CD4-positive, CD25-positive, alpha-beta regulatory T cell (primary cell): ENCODE results near the gene CBFA2T3. TPM values are rescaled to one million over a fixed set of nuclear protein-coding genes. Genes with fewer than 3 reads are reported as not detected.

Experiments used
- ATAC-seq, 2 donors: fragments of 150-1000 bp; cut with Tn5 transposase; one replicate each; pipeline ENCODE4 v1.10.0; 2021; ENCODE audit warnings: low read depth in 2 of 2, moderate number of reproducible peaks in 2 of 2, moderate library complexity in 1 of 2
- DNase-seq, 3 donors: peaks; one replicate each; pipeline versions ENCODE4 v3.0.0 to v3.0.0-alpha.2; 2012 to 2022; ENCODE audit warnings: mixed read lengths in 1 of 3
- H3K27ac ChIP-seq: one replicate; pipeline ENCODE4 v1.7.0; 2013; ENCODE audit warnings: mild to moderate bottlenecking, low read length; ENCODE audit not compliant: insufficient read depth, poor library complexity, severe bottlenecking
- H3K27me3 ChIP-seq: one replicate; pipeline ENCODE4 v1.7.0; 2013; ENCODE audit warnings: low read length; ENCODE audit not compliant: control insufficient read depth, insufficient read depth
- H3K36me3 ChIP-seq: one replicate; pipeline ENCODE4 v1.7.0; 2013; ENCODE audit warnings: mild to moderate bottlenecking, low read length, moderate library complexity; ENCODE audit not compliant: control insufficient read depth, insufficient read depth
- H3K4me1 ChIP-seq: 2 replicates; pipeline ENCODE4 v1.7.0; 2013; ENCODE audit warnings: mild to moderate bottlenecking, low read length; ENCODE audit not compliant: insufficient read depth, control insufficient read depth, poor library complexity, severe bottlenecking
- H3K4me3 ChIP-seq: one replicate; pipeline ENCODE4 v1.7.0; 2013; ENCODE audit warnings: low read depth, mild to moderate bottlenecking, low read length, moderate library complexity
- H3K9me3 ChIP-seq, 2 experiments: 1 replicate in 1 of 2; 2 replicates in 1 of 2; pipeline ENCODE4 v1.7.0; 2013; ENCODE audit warnings: low read length in 2 of 2, mild to moderate bottlenecking in 1 of 2, moderate library complexity in 1 of 2; ENCODE audit not compliant: control insufficient read depth in 2 of 2
- H3K27ac Mint-ChIP-seq, 3 donors: one replicate each; pipeline ENCODE4 v1.8.0; 2020 to 2022; ENCODE audit warnings: mild to moderate bottlenecking in 3 of 3, mixed read lengths in 3 of 3, moderate library complexity in 2 of 3
- H3K27me3 Mint-ChIP-seq: one replicate; pipeline ENCODE4 v1.8.0; 2022; ENCODE audit warnings: mild to moderate bottlenecking, mixed read lengths
- H3K36me3 Mint-ChIP-seq: one replicate; pipeline ENCODE4 v1.8.0; 2020; ENCODE audit warnings: mixed read lengths
- H3K4me1 Mint-ChIP-seq, 4 donors: one replicate each; pipeline ENCODE4 v1.8.0; 2020 to 2022; ENCODE audit warnings: mixed read lengths in 4 of 4, mild to moderate bottlenecking in 1 of 4
- H3K4me3 Mint-ChIP-seq, 4 donors: one replicate each; pipeline ENCODE4 v1.8.0; 2020 to 2022; ENCODE audit warnings: mild to moderate bottlenecking in 4 of 4, mixed read lengths in 4 of 4, moderate library complexity in 3 of 4
- H3K9me3 Mint-ChIP-seq, 7 donors: one replicate each; pipeline ENCODE4 v1.8.0; 2020 to 2022; ENCODE audit warnings: mixed read lengths in 7 of 7, mild to moderate bottlenecking in 3 of 7, moderate library complexity in 2 of 7
- polyA plus RNA-seq, 4 donors: library from polyadenylated mRNA; unstranded; fragments of 300-500 nt; fragmentation: Illumina TruSeq; gene quantifications; one replicate each; pipeline ENCODE4 v1.2.3, GENCODE V29; 2021
- total RNA-seq: library from RNA; stranded (reverse); gene quantifications from one replicate; pipeline ENCODE4 v1.2.3, GENCODE V29; 2022

Gene CBFA2T3
- total and polyA plus RNA-seq, 5 donors from 2014 or later = 0.25 to 1.3 TPM; not detected in 3

DNA sequence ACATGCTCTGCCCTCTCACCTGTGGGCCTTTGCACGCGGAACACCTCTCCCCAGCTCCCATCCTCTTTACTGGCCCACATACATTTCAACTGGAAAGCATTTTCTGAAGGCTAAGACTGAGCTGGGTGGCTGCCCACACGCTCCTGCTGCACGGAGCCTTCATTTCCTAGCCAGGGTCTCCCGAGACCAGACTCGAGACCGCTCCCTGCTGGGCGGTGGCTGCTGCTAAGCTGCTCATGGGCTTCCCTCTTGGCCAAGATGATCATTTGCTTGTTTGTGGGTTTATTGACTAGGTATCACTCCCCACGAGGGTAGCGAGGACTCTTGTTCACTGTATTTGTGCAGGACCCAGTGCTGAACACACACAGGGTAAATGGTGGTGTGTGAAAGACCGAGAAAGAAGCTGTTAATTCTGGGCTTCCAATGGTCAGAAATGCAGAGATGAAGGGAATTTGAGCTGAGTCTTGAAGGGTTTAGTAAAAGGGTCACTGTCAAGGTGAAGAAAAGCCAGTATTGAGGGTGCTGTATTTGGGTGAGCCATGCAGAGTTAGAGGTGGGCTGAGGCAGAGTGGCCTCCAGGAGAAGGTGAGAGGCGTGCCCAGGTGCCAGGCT, 119.2 kb downstream of the CBFA2T3 start:
- ATAC-seq (peak; percentile 54 to 61), DNase-seq (peak; percentile 50 to 85 (median 64))
- Mint-ChIP-seq H3K27me3 (no peaks in the 10 kb centered on the region), H3K4me3 (peak overlapping the region; percentile 95 to 100 (median 97)), H3K4me1 (peaks cover 4 to 40% (median 16%) of the 10 kb centered on the region in 4 donors), H3K9me3 (no peaks in the 10 kb centered on the region), H3K27ac (peak overlapping the region; percentile 97 to 98 (median 97)), H3K36me3 (peaks cover 10% of the 10 kb centered on the region)
- Histone ChIP-seq H3K9me3 (no peaks in the 10 kb centered on the region), H3K4me1 (peaks cover 39% of the 10 kb centered on the region), H3K36me3 (peaks cover 33% of the 10 kb centered on the region), H3K27me3 (no peaks in the 10 kb centered on the region), H3K27ac (peak overlapping the region; percentile 80), H3K4me3 (peak overlapping the region; percentile 92)

- H3K4me3 Mint-ChIP-seq = peak within 1 kb of the TSS; percentile 95 to 100 (median 97)
- ATAC-seq (peak; percentile 85 to 88), DNase-seq (peak; percentile 95 to 98 (median 97))
- H3K9me3 Mint-ChIP-seq = no peaks in the 10 kb centered on the region
- H3K27me3 Mint-ChIP-seq = no peaks in the 10 kb centered on the region
- peak within 1 kb of the TSS; percentile 80 for H3K27ac ChIP-seq
- H3K27ac Mint-ChIP-seq = peak within 1 kb of the TSS; percentile 97 to 98 (median 97)
- peaks cover 5% of the 10 kb centered on the region for H3K36me3 Mint-ChIP-seq
- no peaks in the 10 kb centered on the region for H3K27me3 ChIP-seq
- H3K4me1 ChIP-seq = peaks cover 39% of the 10 kb centered on the region
- peaks cover 4 to 46% (median 17%) of the 10 kb centered on the region in 4 donors for H3K4me1 Mint-ChIP-seq
- no peaks in the 10 kb centered on the region for H3K9me3 ChIP-seq
- H3K4me3 ChIP-seq = peak within 1 kb of the TSS; percentile 92
- peaks cover 26% of the 10 kb centered on the region for H3K36me3 ChIP-seq
Measured at GRCh38 chr16:88856828-88857727, 119.9 kb downstream of the CBFA2T3 start, which contains the start of the genes GALNS and TRAPPC2L. Gene GALNS, minus strand, starts transcription at chr16:88856947. Its CDS starts 70 bp downstream, at chr16:88856877. Gene TRAPPC2L, plus strand, starts transcription at chr16:88857127. Its CDS starts 24 bp downstream, at chr16:88857151.

- H3K36me3 ChIP-seq = peaks cover 21% of the 10 kb centered on the region
- H3K9me3 Mint-ChIP-seq = no peaks in the 10 kb centered on the region
- H3K4me1 Mint-ChIP-seq = peaks cover 4 to 46% (median 17%) of the 10 kb centered on the region in 4 donors
- no peaks in the 10 kb centered on the region for H3K9me3 ChIP-seq
- H3K27me3 ChIP-seq = no peaks in the 10 kb centered on the region
- peaks cover 39% of the 10 kb centered on the region for H3K4me1 ChIP-seq
- H3K27ac Mint-ChIP-seq = peak overlapping the region in 2 of 3 donors; percentile 63 to 82
- peak; percentile 34 to 41 for ATAC-seq
- peak overlapping the region; percentile 79 to 100 (median 86) for H3K4me3 Mint-ChIP-seq
- DNase-seq = peak in 2 of 3 donors; percentile 18 to 30
- no peak overlapping the region for H3K4me3 ChIP-seq
- H3K27ac ChIP-seq = peak overlapping the region; percentile 80
- H3K36me3 Mint-ChIP-seq = peaks cover 5% of the 10 kb centered on the region
- H3K27me3 Mint-ChIP-seq = no peaks in the 10 kb centered on the region
Measured at GRCh38 chr16:88856122-88856827, 120.7 kb downstream of the CBFA2T3 start.

- Mint-ChIP-seq H3K4me3 (peak overlapping the region; percentile 79 to 90 (median 86)), H3K27ac (peak overlapping the region in 2 of 3 donors; percentile 63 to 82), H3K4me1 (peaks cover 4 to 46% (median 17%) of the 10 kb centered on the region in 4 donors), H3K27me3 (no peaks in the 10 kb centered on the region), H3K9me3 (no peaks in the 10 kb centered on the region), H3K36me3 (peaks cover under 1% of the 10 kb centered on the region)
- no peaks in the 10 kb centered on the region for H3K27me3 ChIP-seq
- H3K9me3 ChIP-seq = no peaks in the 10 kb centered on the region
- ATAC-seq (no peak), DNase-seq (peak in 1 of 3 donors; percentile 7)
- peaks cover 39% of the 10 kb centered on the region for H3K4me1 ChIP-seq
- H3K27ac ChIP-seq = peak overlapping the region; percentile 65
- peaks cover 17% of the 10 kb centered on the region for H3K36me3 ChIP-seq
- H3K4me3 ChIP-seq = no peak overlapping the region
Measured at GRCh38 chr16:88855736-88856121, 121.3 kb downstream of the CBFA2T3 start.

DNA sequence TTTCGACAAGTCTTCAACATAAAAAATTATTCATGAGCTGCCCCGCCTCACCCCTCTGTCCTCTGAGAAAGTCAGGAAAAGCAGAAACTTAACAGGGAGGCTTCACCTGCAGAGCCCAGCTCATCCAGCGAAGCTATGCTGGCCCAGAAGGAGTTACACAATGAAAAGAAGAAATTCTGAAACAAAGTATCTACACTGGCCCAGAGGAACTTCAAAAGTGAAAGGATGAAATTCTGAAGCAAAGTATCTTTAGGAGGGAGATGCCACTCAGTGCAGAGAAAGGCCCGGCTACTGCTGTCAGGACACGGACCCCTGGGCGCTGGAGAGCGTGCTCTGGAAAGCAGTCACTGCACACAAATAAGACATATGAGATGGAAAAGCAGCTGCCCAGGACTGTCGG, 121.8 kb downstream of the CBFA2T3 start:
- DNase-seq (no peak), ATAC-seq (no peak)
- Mint-ChIP-seq H3K36me3 (no peaks in the 10 kb centered on the region), H3K4me1 (peaks cover 4 to 46% (median 17%) of the 10 kb centered on the region in 4 donors), H3K9me3 (no peaks in the 10 kb centered on the region), H3K27me3 (no peaks in the 10 kb centered on the region), H3K27ac (peak overlapping the region; percentile 58 to 88 (median 63)), H3K4me3 (peak overlapping the region; percentile 81 to 90 (median 86))
- peak overlapping the region; percentile 65 for H3K27ac ChIP-seq
- no peaks in the 10 kb centered on the region for H3K27me3 ChIP-seq
- no peaks in the 10 kb centered on the region for H3K9me3 ChIP-seq
- H3K4me3 ChIP-seq = no peak overlapping the region
- H3K36me3 ChIP-seq = peaks cover 11% of the 10 kb centered on the region
- peaks cover 39% of the 10 kb centered on the region for H3K4me1 ChIP-seq

DNA sequence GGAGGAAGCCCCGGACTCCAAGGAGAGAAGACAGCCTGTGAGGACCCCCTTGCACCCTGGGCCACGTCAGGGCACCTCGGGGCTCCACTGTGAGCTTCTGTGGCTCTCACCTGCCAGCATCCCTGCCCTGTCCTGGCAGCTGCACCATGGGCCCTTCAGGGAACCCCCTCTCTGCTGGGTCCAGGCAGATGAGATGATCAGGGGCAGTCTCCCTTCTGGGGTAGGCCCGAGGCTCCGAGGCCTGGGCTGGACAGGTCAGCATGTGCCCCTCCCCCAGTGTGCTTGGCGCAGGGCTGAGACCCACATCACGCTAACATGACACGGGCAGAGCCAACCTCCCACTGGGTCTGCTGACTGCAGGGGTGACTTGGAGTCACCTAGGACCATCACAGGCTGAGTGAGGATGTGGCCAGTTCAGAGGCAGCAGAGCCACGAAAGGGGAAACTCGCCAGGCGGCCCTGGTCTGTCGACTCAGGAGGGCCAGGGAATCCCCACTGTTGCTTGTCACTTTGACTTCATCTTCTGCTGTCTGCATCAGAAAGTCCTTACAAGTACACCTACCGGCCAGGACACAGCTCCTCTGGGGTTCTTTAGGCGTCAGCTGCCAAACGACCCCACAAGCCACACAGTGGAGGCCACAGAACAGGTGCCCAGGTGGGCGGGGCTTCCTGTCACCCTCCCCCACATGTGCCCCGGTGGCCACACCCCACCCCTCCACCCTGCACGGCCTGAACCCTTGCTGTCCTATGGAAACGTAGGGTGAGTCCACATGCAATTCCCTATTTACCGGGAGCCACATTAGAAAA, 122.5 kb downstream of the CBFA2T3 start:
- Mint-ChIP-seq H3K9me3 (no peaks in the 10 kb centered on the region), H3K27me3 (no peaks in the 10 kb centered on the region), H3K4me3 (peak overlapping the region; percentile 81 to 90 (median 86)), H3K4me1 (peaks cover 4 to 46% (median 16%) of the 10 kb centered on the region in 4 donors), H3K27ac (peak overlapping the region in 2 of 3 donors; percentile 63 to 88), H3K36me3 (no peaks in the 10 kb centered on the region)
- H3K27ac ChIP-seq = no peak overlapping the region
- peaks cover 36% of the 10 kb centered on the region for H3K4me1 ChIP-seq
- DNase-seq = peak in 2 of 3 donors; percentile 14 to 32
- peaks cover 6% of the 10 kb centered on the region for H3K36me3 ChIP-seq
- no peak for ATAC-seq
- no peaks in the 10 kb centered on the region for H3K9me3 ChIP-seq
- no peak overlapping the region for H3K4me3 ChIP-seq
- H3K27me3 ChIP-seq = no peaks in the 10 kb centered on the region
